Naive thymus-derived CD8-positive, alpha-beta T cell (primary cell): ENCODE data around the gene PPM1K. TPM values are rescaled to one million over a fixed set of nuclear protein-coding genes. Genes with fewer than 3 reads are reported as not detected.

Experiments used
- ATAC-seq, 2 donors: fragments of 150-1000 bp; cut with Tn5 transposase in 1 of 2; sonication (Bioruptor Pico), chemical (Tn5 transposase) in 1 of 2; 1 replicate in 1 of 2; 2 replicates in 1 of 2; pipeline ENCODE4 v1.10.0; 2021; ENCODE audit warnings: mild to moderate bottlenecking in 2 of 2, moderate library complexity in 2 of 2
- POLR2A ChIA-PET: fragments of 350-600 bp; sonication (Branson Sonifier 250); formaldehyde crosslinking; loops from one replicate; lab custom pipeline; 2021; ENCODE audit warnings: antibody characterized with exemption; lab: Charles Lee
- DNase-seq, 10 donors: peaks; one replicate each; pipeline versions ENCODE4 v3.0.0 to v3.0.0-alpha.2; 2020 to 2022
- H3K27ac Mint-ChIP-seq, 10 donors: one replicate each; pipeline ENCODE4 v1.8.0; 2020 to 2022; ENCODE audit warnings: mild to moderate bottlenecking in 10 of 10, mixed read lengths in 10 of 10, moderate library complexity in 4 of 10, inconsistent platforms in 1 of 10
- H3K27me3 Mint-ChIP-seq, 5 donors: one replicate each; pipeline ENCODE4 v1.8.0; 2021 to 2022; ENCODE audit warnings: mixed read lengths in 5 of 5
- H3K36me3 Mint-ChIP-seq, 3 donors: one replicate each; pipeline ENCODE4 v1.8.0; 2020 to 2022; ENCODE audit warnings: mixed read lengths in 3 of 3, mild to moderate bottlenecking in 2 of 3, inconsistent platforms in 1 of 3
- H3K4me1 Mint-ChIP-seq, 4 donors: one replicate each; pipeline ENCODE4 v1.8.0; 2021 to 2022; ENCODE audit warnings: mixed read lengths in 4 of 4
- H3K4me3 Mint-ChIP-seq, 10 donors: one replicate each; pipeline ENCODE4 v1.8.0; 2020 to 2022; ENCODE audit warnings: mild to moderate bottlenecking in 10 of 10, mixed read lengths in 10 of 10, moderate library complexity in 6 of 10, inconsistent platforms in 1 of 10
- H3K9me3 Mint-ChIP-seq, 9 donors: one replicate each; pipeline ENCODE4 v1.8.0; 2020 to 2022; ENCODE audit warnings: mixed read lengths in 9 of 9, mild to moderate bottlenecking in 3 of 9, inconsistent platforms in 1 of 9, moderate library complexity in 1 of 9
- polyA plus RNA-seq, 3 donors: library from polyadenylated mRNA; unstranded; fragments of 300-500 nt; fragmentation: Illumina TruSeq; gene quantifications; one replicate each; pipeline ENCODE4 v1.2.3, GENCODE V29; 2021
- total RNA-seq, 8 experiments: library from RNA in 2 of 8; stranded (reverse) in 2 of 8; gene quantifications; one replicate each; pipeline ENCODE4 v1.2.3 and lab custom pipeline; 2021 to 2026

PPM1K gene
- total and polyA plus RNA-seq, 5 experiments from 2014 or later, result 64.7 to 94.6 (median 85.3) TPM

- peaks cover 7 to 64% (median 27%) of the 10 kb centered on the region in 3 donors for H3K36me3 Mint-ChIP-seq
- DNase-seq (peak in 1 of 10 donors; percentile 5), ATAC-seq (no peak)
- peaks cover 25 to 75% (median 51%) of the 10 kb centered on the region in 4 donors for H3K4me1 Mint-ChIP-seq
- peak overlapping the region in 2 of 10 donors; percentile 54 to 72 for H3K27ac Mint-ChIP-seq
- H3K4me3 Mint-ChIP-seq, result peak overlapping the region in 1 of 10 donors; percentile 26
- POLR2A ChIA-PET, result interaction anchor here (0.7 to 1.4 kb wide), 2 partner anchors 9 to 49 kb away, joined by 3 to 7 read pairs; partner anchors contain the start of gene PPM1K
- peaks cover 0 to 4% (median 0%) of the 10 kb centered on the region in 9 donors for H3K9me3 Mint-ChIP-seq
- H3K27me3 Mint-ChIP-seq, result no peaks in the 10 kb centered on the region
These were observed 8.8 kb downstream of the PPM1K start for GRCh38 chr4:88275516-88275915.

- Mint-ChIP-seq H3K27me3 (no peaks in the 10 kb centered on the region), H3K36me3 (peaks cover 0 to 44% (median 25%) of the 10 kb centered on the region in 3 donors), H3K4me3 (no peak overlapping the region), H3K4me1 (peaks cover 5 to 16% (median 9%) of the 10 kb centered on the region in 4 donors), H3K27ac (peak overlapping the region in 3 of 10 donors; percentile 22 to 29 (median 23)), H3K9me3 (no peaks in the 10 kb centered on the region)
- DNase-seq (no peak), ATAC-seq (no peak)
- POLR2A ChIA-PET, result no interaction called here
These were observed 15.4 kb downstream of the PPM1K start for GRCh38 chr4:88268913-88269312.

GRCh38 chr4:88264336-88264735, 20.0 kb downstream of the PPM1K start:
- no peak for DNase-seq
- Mint-ChIP-seq H3K9me3 (no peaks in the 10 kb centered on the region), H3K4me3 (no peak overlapping the region), H3K27ac (no peak overlapping the region), H3K36me3 (peaks cover 0 to 54% (median 45%) of the 10 kb centered on the region in 3 donors), H3K27me3 (no peaks in the 10 kb centered on the region), H3K4me1 (peaks cover 0 to 2% (median 1%) of the 10 kb centered on the region in 4 donors)
- POLR2A ChIA-PET, result interaction anchor here (2.3 kb wide), 1 partner anchor 20 kb away, joined by 8 read pairs; the partner anchor contains the start of gene PPM1K
- no peak for ATAC-seq

- peak overlapping the region in 1 of 10 donors; percentile 73 for H3K27ac Mint-ChIP-seq
- DNase-seq, result no peak
- no peak overlapping the region for H3K4me3 Mint-ChIP-seq
- H3K9me3 Mint-ChIP-seq, result no peaks in the 10 kb centered on the region
- H3K36me3 Mint-ChIP-seq, result peaks cover 0 to 40% (median 20%) of the 10 kb centered on the region in 3 donors
- H3K27me3 Mint-ChIP-seq, result no peaks in the 10 kb centered on the region
- peaks cover 0 to 4% (median 1%) of the 10 kb centered on the region in 4 donors for H3K4me1 Mint-ChIP-seq
- no peak for ATAC-seq
- POLR2A ChIA-PET, result no interaction called here
These were observed 26.6 kb downstream of the PPM1K start for GRCh38 chr4:88257726-88258125.

GRCh38 chr4:88255111-88255510, 29.2 kb downstream of the PPM1K start:
- no peaks in the 10 kb centered on the region for H3K27me3 Mint-ChIP-seq
- H3K36me3 Mint-ChIP-seq, result peaks cover 0 to 15% (median 4%) of the 10 kb centered on the region in 3 donors
- H3K27ac Mint-ChIP-seq, result peak overlapping the region in 2 of 10 donors; percentile 20 to 35
- DNase-seq (no peak), ATAC-seq (no peak)
- no peak overlapping the region for H3K4me3 Mint-ChIP-seq
- peaks cover 0 to 4% (median 0%) of the 10 kb centered on the region in 4 donors for H3K4me1 Mint-ChIP-seq
- POLR2A ChIA-PET, result no interaction called here
- no peaks in the 10 kb centered on the region for H3K9me3 Mint-ChIP-seq

GRCh38 chr4:88251924-88252323, 32.4 kb downstream of the PPM1K start:
- Mint-ChIP-seq H3K9me3 (no peaks in the 10 kb centered on the region), H3K4me3 (no peak overlapping the region), H3K36me3 (no peaks in the 10 kb centered on the region), H3K27ac (no peak overlapping the region), H3K4me1 (peaks cover 0 to 4% (median 0%) of the 10 kb centered on the region in 4 donors), H3K27me3 (peaks cover 0 to 3% (median 0%) of the 10 kb centered on the region in 5 donors)
- POLR2A ChIA-PET, result no interaction called here
- DNase-seq (no peak), ATAC-seq (no peak)

- H3K27me3 Mint-ChIP-seq, result peaks cover 0 to 3% (median 0%) of the 10 kb centered on the region in 5 donors
- POLR2A ChIA-PET, result no interaction called here
- no peaks in the 10 kb centered on the region for H3K36me3 Mint-ChIP-seq
- no peak overlapping the region for H3K4me3 Mint-ChIP-seq
- H3K4me1 Mint-ChIP-seq, result peaks cover 11 to 17% (median 14%) of the 10 kb centered on the region in 4 donors
- H3K9me3 Mint-ChIP-seq, result no peaks in the 10 kb centered on the region
- DNase-seq (no peak), ATAC-seq (no peak)
- H3K27ac Mint-ChIP-seq, result peak overlapping the region in 1 of 10 donors; percentile 57
These were observed 37.2 kb downstream of the PPM1K start for GRCh38 chr4:88247148-88247547.

GRCh38 chr4:88246600-88246999, 37.8 kb downstream of the PPM1K start:
- Mint-ChIP-seq H3K9me3 (no peaks in the 10 kb centered on the region), H3K4me1 (peaks cover 11 to 17% (median 14%) of the 10 kb centered on the region in 4 donors), H3K27ac (peak overlapping the region in 1 of 10 donors; percentile 57), H3K36me3 (no peaks in the 10 kb centered on the region), H3K4me3 (peak overlapping the region in 1 of 10 donors; percentile 71), H3K27me3 (peaks cover 0 to 3% (median 0%) of the 10 kb centered on the region in 5 donors)
- POLR2A ChIA-PET, result interaction anchor here (1.3 kb wide), 1 partner anchor 38 kb away, joined by 5 read pairs; the partner anchor contains the start of gene PPM1K
- ATAC-seq (no peak), DNase-seq (no peak)

- H3K4me1 Mint-ChIP-seq, result peaks cover 11 to 17% (median 14%) of the 10 kb centered on the region in 4 donors
- peaks cover 0 to 3% (median 0%) of the 10 kb centered on the region in 5 donors for H3K27me3 Mint-ChIP-seq
- DNase-seq (peak in 9 of 10 donors; percentile 14 to 71 (median 36)), ATAC-seq (peak; percentile 95 to 98)
- no peaks in the 10 kb centered on the region for H3K36me3 Mint-ChIP-seq
- peak overlapping the region; percentile 39 to 89 (median 74) for H3K4me3 Mint-ChIP-seq
- H3K27ac Mint-ChIP-seq, result peak overlapping the region; percentile 16 to 92 (median 67)
- no peaks in the 10 kb centered on the region for H3K9me3 Mint-ChIP-seq
- POLR2A ChIA-PET, result interaction anchor here (0.6 to 1.9 kb wide), 5 partner anchors 16 to 358 kb away, joined by 3 to 22 read pairs (median 5); partner anchors contain the start of genes HERC6 and PPM1K
These were observed 39.4 kb downstream of the PPM1K start for GRCh38 chr4:88244816-88245579.

- POLR2A ChIA-PET, result interaction anchor here (0.7 to 1.9 kb wide), 3 partner anchors 40 to 370 kb away, joined by 3 to 22 read pairs (median 6); partner anchors contain the start of genes HERC6 and PPM1K
- Mint-ChIP-seq H3K27me3 (no peaks in the 10 kb centered on the region), H3K27ac (no peak overlapping the region), H3K4me1 (peaks cover 11 to 17% (median 14%) of the 10 kb centered on the region in 4 donors), H3K4me3 (no peak overlapping the region), H3K9me3 (no peaks in the 10 kb centered on the region), H3K36me3 (no peaks in the 10 kb centered on the region)
- DNase-seq (no peak), ATAC-seq (no peak)
These were observed 40.3 kb downstream of the PPM1K start for GRCh38 chr4:88244056-88244455.

- ATAC-seq, result no peak
- H3K27me3 Mint-ChIP-seq, result no peaks in the 10 kb centered on the region
- H3K36me3 Mint-ChIP-seq, result peaks cover 0 to 5% (median 0%) of the 10 kb centered on the region in 3 donors
- DNase-seq, result no peak
- POLR2A ChIA-PET, result no interaction called here
- peaks cover 0 to 11% (median 0%) of the 10 kb centered on the region in 9 donors for H3K9me3 Mint-ChIP-seq
- no peak overlapping the region for H3K4me3 Mint-ChIP-seq
- no peak overlapping the region for H3K27ac Mint-ChIP-seq
- peaks cover 11 to 17% (median 14%) of the 10 kb centered on the region in 4 donors for H3K4me1 Mint-ChIP-seq
These were observed 42.2 kb downstream of the PPM1K start for GRCh38 chr4:88242144-88242543.

GRCh38 chr4:88240297-88240714, 44.1 kb downstream of the PPM1K start:
- no peak for ATAC-seq
- peaks cover 0 to 7% (median 0%) of the 10 kb centered on the region in 3 donors for H3K36me3 Mint-ChIP-seq

More at GRCh38 chr4:88240297-88240714, 44.1 kb downstream of the PPM1K start:
- no peaks in the 10 kb centered on the region for H3K27me3 Mint-ChIP-seq
- no peak overlapping the region for H3K27ac Mint-ChIP-seq
- POLR2A ChIA-PET, result no interaction called here
- DNase-seq, result no peak
- H3K4me3 Mint-ChIP-seq, result no peak overlapping the region
- peaks cover 5 to 9% (median 8%) of the 10 kb centered on the region in 4 donors for H3K4me1 Mint-ChIP-seq
- peaks cover 0 to 12% (median 0%) of the 10 kb centered on the region in 9 donors for H3K9me3 Mint-ChIP-seq
